HFFc6 (cell line): ENCODE results near the gene BICD2. TPM values are rescaled to one million over a fixed set of nuclear protein-coding genes. Genes with fewer than 3 reads are reported as not detected.

Experiments used
- DNase-seq: peaks from one replicate; pipeline ENCODE4 v3.0.0-alpha.2; 2018
- H3K27ac Mint-ChIP-seq: 2 replicates; pipeline ENCODE4 v1.8.0; 2020; ENCODE audit warnings: mild to moderate bottlenecking, mixed read lengths
- H3K27me3 Mint-ChIP-seq: 2 replicates; pipeline ENCODE4 v1.8.0; 2021; ENCODE audit warnings: mild to moderate bottlenecking, moderate library complexity, mixed read lengths; ENCODE audit not compliant: insufficient read depth
- H3K36me3 Mint-ChIP-seq: 2 replicates; pipeline ENCODE4 v1.8.0; 2021; ENCODE audit warnings: low read depth, mixed read lengths
- H3K4me1 Mint-ChIP-seq: 2 replicates; pipeline ENCODE4 v1.8.0; 2020; ENCODE audit warnings: low read depth, mixed read lengths
- H3K4me3 Mint-ChIP-seq: 2 replicates; pipeline ENCODE4 v1.8.0; 2020; ENCODE audit warnings: mild to moderate bottlenecking, moderate library complexity, mixed read lengths
- H3K9me3 Mint-ChIP-seq: 2 replicates; pipeline ENCODE4 v1.8.0; 2020; ENCODE audit warnings: mild to moderate bottlenecking, mixed read lengths
- total RNA-seq, 6 experiments: library from RNA; stranded (reverse); fragmentation: NEBNext Ultra II Directional; extraction: Animal tissue kit (Norgen Biotek cat#: 25700); gene quantifications; 2 replicates in 1 of 6; 3 replicates in 5 of 6; pipeline ENCODE4 v1.2.3, GENCODE V29; 2021
- TF ChIP-seq, protein P1 (sequence below): fragments of 200-600 bp; sonication (generic); IDR thresholded peaks from 2 replicates; pipeline ENCODE4 v1.5.0; 2021; ENCODE audit warnings: antibody characterized with exemption, mild to moderate bottlenecking

The BICD2 gene
- total RNA-seq, 6 experiments from 2014 or later = 32.4 to 38.6 (median 36.1) TPM

DNA sequence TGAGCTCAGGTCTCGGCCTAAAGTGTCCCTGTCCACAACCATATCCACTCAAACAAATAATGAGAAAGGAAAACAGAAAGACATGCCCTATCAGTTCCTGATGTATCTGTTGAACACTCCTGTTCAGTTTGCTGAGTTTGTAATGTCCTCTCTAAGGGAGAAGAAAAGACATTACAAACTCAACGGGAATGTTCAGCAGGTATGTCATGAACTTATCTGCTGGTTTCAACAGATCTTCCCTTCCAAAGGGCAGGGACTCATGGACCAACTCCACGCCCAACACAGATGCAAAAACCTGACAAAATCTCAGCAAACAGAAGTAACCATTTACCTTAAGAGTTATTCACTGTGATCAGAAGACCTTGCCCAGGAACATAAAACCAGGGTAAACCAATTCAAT, 23.7 kb downstream of the BICD2 start:
- H3K4me1 Mint-ChIP-seq = peaks cover 51% of the 10 kb centered on the region
- peaks cover 2% of the 10 kb centered on the region; the same call in 1 of the 2 replicates for H3K27me3 Mint-ChIP-seq
- no peaks in the 10 kb centered on the region for H3K9me3 Mint-ChIP-seq
- DNase-seq = no peak
- peaks cover 4% of the 10 kb centered on the region; the same call in 1 of the 2 replicates for H3K36me3 Mint-ChIP-seq
- TF ChIP-seq, protein P1, sequence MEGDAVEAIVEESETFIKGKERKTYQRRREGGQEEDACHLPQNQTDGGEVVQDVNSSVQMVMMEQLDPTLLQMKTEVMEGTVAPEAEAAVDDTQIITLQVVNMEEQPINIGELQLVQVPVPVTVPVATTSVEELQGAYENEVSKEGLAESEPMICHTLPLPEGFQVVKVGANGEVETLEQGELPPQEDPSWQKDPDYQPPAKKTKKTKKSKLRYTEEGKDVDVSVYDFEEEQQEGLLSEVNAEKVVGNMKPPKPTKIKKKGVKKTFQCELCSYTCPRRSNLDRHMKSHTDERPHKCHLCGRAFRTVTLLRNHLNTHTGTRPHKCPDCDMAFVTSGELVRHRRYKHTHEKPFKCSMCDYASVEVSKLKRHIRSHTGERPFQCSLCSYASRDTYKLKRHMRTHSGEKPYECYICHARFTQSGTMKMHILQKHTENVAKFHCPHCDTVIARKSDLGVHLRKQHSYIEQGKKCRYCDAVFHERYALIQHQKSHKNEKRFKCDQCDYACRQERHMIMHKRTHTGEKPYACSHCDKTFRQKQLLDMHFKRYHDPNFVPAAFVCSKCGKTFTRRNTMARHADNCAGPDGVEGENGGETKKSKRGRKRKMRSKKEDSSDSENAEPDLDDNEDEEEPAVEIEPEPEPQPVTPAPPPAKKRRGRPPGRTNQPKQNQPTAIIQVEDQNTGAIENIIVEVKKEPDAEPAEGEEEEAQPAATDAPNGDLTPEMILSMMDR = no peak
- H3K4me3 Mint-ChIP-seq = no peak overlapping the region
- H3K27ac Mint-ChIP-seq = no peak overlapping the region

DNA sequence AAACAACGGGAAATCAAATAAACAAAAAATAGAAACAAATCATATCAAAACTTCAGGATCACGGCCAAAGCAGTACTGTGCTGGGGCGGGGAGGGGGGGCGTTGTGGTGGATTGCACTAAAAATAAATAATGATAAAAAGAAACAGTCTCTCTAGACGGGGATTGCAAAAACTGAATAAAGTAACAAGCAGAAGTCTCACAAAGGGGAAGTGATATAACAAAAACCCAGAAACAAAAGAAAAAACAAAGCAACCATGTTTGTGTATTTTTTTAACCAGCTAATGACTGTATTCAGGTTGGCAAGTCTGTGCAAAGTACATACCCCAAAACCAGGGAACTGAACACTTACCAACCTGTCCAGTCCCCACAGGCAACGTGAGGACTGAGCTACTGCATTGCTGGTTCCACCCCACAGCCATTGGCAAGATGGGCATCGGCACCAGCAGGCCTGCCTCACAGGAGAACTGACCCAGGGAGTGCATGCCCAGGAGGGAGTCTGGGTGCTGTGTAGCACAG, 24.1 kb downstream of the BICD2 start:
- H3K27me3 Mint-ChIP-seq = peaks cover 2% of the 10 kb centered on the region; the same call in 1 of the 2 replicates
- peak overlapping the region; percentile 31 for H3K27ac Mint-ChIP-seq
- peak overlapping the region; percentile 3; the same call in 1 of the 2 replicates for H3K4me3 Mint-ChIP-seq
- TF ChIP-seq, protein P1 = no peak
- H3K9me3 Mint-ChIP-seq = no peaks in the 10 kb centered on the region
- peaks cover 55% of the 10 kb centered on the region for H3K4me1 Mint-ChIP-seq
- DNase-seq = no peak
- peaks cover 4% of the 10 kb centered on the region; the same call in 1 of the 2 replicates for H3K36me3 Mint-ChIP-seq

DNA sequence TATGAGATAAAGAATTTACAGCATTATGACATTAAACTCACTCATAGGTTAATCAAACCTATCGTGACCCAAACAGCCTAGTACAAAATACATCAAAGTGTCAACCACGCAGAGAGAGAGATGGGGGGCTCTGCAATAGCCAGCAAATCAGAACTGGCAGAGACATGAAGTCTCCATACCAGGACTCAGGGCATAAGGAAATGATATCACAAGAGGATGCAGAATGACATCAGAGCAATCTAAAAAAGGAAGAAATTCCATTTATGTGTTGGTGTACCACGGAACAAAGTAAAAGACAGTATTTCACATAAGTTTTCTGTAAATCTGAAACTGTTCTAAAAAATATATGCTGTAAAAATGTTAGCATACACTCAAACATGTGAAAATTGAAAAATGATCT, 24.6 kb downstream of the BICD2 start:
- DNase-seq = no peak
- H3K4me1 Mint-ChIP-seq = peaks cover 57% of the 10 kb centered on the region
- no peaks in the 10 kb centered on the region for H3K9me3 Mint-ChIP-seq
- H3K36me3 Mint-ChIP-seq = peaks cover 4% of the 10 kb centered on the region; the same call in 1 of the 2 replicates
- H3K27me3 Mint-ChIP-seq = peaks cover 2% of the 10 kb centered on the region; the same call in 1 of the 2 replicates
- peak overlapping the region; percentile 31 for H3K27ac Mint-ChIP-seq
- H3K4me3 Mint-ChIP-seq = peak overlapping the region; percentile 3; the same call in 1 of the 2 replicates
- TF ChIP-seq, protein P1 = no peak

DNA sequence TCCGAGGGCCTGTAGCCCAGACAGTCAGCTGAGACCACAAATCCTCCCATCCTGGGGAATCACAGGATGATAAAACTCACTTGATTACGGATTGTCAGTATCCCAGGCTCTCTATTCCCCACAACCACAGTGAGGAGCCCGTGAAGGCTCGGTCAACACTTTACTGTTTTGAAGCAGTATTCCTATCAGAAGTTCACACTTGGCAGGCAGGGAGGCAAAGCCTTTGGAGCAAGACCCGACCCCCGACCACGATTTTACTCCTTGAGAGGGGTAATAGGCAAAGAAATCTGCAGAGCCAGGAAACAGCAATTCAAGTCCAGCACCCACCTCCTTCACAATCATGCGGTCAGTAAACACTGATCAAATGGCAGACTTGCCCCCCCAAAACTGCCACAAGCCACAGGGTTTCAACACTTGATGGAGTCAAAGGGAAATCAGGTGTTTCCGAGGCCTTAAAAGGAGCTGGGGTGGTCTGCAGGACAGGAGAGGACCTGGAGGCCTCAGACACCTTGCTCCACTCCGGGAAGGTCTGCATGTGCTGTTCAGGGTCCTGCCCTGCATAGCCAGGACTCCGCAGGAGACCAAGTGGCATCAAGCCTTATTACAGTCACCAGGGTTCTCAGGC, 25.2 kb downstream of the BICD2 start:
- no peaks in the 10 kb centered on the region for H3K9me3 Mint-ChIP-seq
- no peak overlapping the region for H3K27ac Mint-ChIP-seq
- no peak for DNase-seq
- peaks cover 4% of the 10 kb centered on the region; the same call in 1 of the 2 replicates for H3K36me3 Mint-ChIP-seq
- TF ChIP-seq, protein P1 = no peak
- peaks cover 54% of the 10 kb centered on the region for H3K4me1 Mint-ChIP-seq
- H3K4me3 Mint-ChIP-seq = no peak overlapping the region
- H3K27me3 Mint-ChIP-seq = peaks cover 2% of the 10 kb centered on the region

DNA sequence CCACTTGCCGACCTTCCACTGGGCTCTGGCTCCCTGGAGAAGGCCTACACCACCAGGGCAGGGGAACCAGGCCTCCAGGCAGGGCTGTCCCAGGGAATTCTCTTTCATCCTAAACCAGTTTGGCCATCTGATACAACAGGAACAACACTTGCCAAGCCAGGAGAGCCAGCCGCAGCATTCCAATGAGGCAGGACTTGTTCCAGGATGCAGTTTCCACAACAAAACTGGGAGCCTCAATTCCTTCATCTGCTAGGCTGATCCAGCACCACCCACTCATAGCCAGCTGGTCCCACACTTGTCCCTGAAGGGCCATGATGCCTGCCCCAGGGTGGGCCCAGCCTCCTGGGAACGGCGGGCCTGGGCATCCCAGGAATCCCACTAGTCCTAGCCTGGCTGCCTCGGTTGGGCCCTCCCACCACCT, 26.0 kb downstream of the BICD2 start:
- Mint-ChIP-seq H3K4me3 (no peak overlapping the region), H3K27ac (no peak overlapping the region)
- no peak for DNase-seq

More for the DNA sequence above, 26.0 kb downstream of the BICD2 start:
- H3K9me3 Mint-ChIP-seq = no peaks in the 10 kb centered on the region
- TF ChIP-seq, protein P1 = no peak
- H3K27me3 Mint-ChIP-seq = peaks cover 2% of the 10 kb centered on the region
- peaks cover 54% of the 10 kb centered on the region for H3K4me1 Mint-ChIP-seq
- peaks cover 4% of the 10 kb centered on the region; the same call in 1 of the 2 replicates for H3K36me3 Mint-ChIP-seq
